ENCODE measurements around the gene CFAP97. TPM values are rescaled to one million over a fixed set of nuclear protein-coding genes. Genes with fewer than 3 reads are reported as not detected.

The CFAP97 gene
- polyA plus RNA-seq, 1 donor from 2014 or later: 29.8 TPM

DNA sequence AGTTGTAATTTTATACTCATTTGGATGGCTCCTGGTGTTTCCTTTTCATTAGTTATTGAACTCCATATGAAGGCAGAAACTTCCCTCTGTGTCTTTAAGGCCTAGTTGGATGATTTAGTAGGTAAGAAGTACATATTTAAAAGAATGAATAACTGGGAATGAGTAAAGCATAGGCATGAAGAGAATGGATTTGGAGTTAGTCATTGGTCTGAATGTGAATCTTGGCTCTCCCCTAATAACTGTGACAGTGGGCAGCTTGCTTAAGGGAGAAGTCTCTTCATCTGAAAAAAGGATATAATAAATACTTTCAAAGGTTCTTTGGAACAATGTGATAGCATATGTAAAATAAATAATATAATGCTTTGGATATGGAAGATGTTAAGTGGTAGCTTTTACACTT is 18.8 kb upstream of the CFAP97 start:
- no peaks in the 10 kb centered on the region for H3K9me2 ChIP-seq (ENCODE audit: insufficient read depth, low read length)
- no peaks in the 10 kb centered on the region for H4K20me1 ChIP-seq (ENCODE audit: insufficient read depth)
- H3K79me2 ChIP-seq (replicated peaks; ENCODE audit: insufficient read depth, low read length): no peaks in the 10 kb centered on the region
- H2AFZ ChIP-seq (ENCODE audit: low read depth, low read length): no peak overlapping the region
- no peak overlapping the region for H3K4me3 ChIP-seq (ENCODE audit: low read length)
- no peaks in the 10 kb centered on the region for H3K27me3 ChIP-seq (ENCODE audit: insufficient read depth, low read depth, low read length)
- TF ChIP-seq MXI1 (conservative IDR thresholded peaks at IDR 0.05; ENCODE audit: poor library complexity, severe bottlenecking) (no peak), EP300 (conservative IDR thresholded peaks at IDR 0.05; ENCODE audit: poor library complexity, severe bottlenecking) (no peak), SMC3 (conservative IDR thresholded peaks at IDR 0.05; ENCODE audit: poor library complexity) (no peak), POLR2AphosphoS5 (IDR thresholded peaks at IDR 0.05) (no peak), EZH2 (IDR thresholded peaks at IDR 0.05; ENCODE audit: borderline replicate concordance, insufficient read depth, low read length, poor library complexity, severe bottlenecking) (no peak), RAD21 (conservative IDR thresholded peaks at IDR 0.05) (no peak), TAF1 (IDR thresholded peaks at IDR 0.05; ENCODE audit: low read depth) (no peak)
- TF ChIP-seq, protein P1, sequence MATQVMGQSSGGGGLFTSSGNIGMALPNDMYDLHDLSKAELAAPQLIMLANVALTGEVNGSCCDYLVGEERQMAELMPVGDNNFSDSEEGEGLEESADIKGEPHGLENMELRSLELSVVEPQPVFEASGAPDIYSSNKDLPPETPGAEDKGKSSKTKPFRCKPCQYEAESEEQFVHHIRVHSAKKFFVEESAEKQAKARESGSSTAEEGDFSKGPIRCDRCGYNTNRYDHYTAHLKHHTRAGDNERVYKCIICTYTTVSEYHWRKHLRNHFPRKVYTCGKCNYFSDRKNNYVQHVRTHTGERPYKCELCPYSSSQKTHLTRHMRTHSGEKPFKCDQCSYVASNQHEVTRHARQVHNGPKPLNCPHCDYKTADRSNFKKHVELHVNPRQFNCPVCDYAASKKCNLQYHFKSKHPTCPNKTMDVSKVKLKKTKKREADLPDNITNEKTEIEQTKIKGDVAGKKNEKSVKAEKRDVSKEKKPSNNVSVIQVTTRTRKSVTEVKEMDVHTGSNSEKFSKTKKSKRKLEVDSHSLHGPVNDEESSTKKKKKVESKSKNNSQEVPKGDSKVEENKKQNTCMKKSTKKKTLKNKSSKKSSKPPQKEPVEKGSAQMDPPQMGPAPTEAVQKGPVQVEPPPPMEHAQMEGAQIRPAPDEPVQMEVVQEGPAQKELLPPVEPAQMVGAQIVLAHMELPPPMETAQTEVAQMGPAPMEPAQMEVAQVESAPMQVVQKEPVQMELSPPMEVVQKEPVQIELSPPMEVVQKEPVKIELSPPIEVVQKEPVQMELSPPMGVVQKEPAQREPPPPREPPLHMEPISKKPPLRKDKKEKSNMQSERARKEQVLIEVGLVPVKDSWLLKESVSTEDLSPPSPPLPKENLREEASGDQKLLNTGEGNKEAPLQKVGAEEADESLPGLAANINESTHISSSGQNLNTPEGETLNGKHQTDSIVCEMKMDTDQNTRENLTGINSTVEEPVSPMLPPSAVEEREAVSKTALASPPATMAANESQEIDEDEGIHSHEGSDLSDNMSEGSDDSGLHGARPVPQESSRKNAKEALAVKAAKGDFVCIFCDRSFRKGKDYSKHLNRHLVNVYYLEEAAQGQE (IDR thresholded peaks at IDR 0.05; ENCODE audit: borderline replicate concordance): no peak
- TF ChIP-seq, protein P2, sequence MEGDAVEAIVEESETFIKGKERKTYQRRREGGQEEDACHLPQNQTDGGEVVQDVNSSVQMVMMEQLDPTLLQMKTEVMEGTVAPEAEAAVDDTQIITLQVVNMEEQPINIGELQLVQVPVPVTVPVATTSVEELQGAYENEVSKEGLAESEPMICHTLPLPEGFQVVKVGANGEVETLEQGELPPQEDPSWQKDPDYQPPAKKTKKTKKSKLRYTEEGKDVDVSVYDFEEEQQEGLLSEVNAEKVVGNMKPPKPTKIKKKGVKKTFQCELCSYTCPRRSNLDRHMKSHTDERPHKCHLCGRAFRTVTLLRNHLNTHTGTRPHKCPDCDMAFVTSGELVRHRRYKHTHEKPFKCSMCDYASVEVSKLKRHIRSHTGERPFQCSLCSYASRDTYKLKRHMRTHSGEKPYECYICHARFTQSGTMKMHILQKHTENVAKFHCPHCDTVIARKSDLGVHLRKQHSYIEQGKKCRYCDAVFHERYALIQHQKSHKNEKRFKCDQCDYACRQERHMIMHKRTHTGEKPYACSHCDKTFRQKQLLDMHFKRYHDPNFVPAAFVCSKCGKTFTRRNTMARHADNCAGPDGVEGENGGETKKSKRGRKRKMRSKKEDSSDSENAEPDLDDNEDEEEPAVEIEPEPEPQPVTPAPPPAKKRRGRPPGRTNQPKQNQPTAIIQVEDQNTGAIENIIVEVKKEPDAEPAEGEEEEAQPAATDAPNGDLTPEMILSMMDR (IDR thresholded peaks at IDR 0.05; ENCODE audit: poor library complexity, severe bottlenecking): no peak
- no peak overlapping the region for H3K27ac ChIP-seq (ENCODE audit: low read length)
- no peak overlapping the region for H3K9ac ChIP-seq (ENCODE audit: low read length)
- H3F3A ChIP-seq (ENCODE audit: insufficient read depth, low read length, poor library complexity, severe bottlenecking): no peaks in the 10 kb centered on the region
- H3K4me2 ChIP-seq (ENCODE audit: low read length): no peak overlapping the region
- no peaks in the 10 kb centered on the region for H3K9me3 ChIP-seq (ENCODE audit: low read length)
- H3K36me3 ChIP-seq (ENCODE audit: insufficient read depth, low read length): no peaks in the 10 kb centered on the region

DNA sequence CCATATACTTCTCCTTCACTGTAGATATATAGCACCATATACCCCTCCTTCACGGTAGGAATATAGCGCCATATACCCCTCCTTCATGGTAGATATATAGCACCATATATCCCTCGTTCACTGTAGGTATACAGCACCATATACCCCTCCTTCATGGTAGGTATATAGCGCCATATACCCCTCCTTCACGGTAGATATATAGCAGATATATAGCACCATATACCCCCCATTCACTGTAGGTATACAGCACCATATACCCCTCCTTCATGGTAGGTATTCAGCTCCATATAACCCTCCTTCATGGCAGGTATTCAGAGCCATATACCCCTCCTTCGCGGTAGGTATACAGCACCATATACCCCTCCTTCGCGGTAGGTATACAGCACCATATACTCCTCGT is 18.1 kb upstream of the CFAP97 start:
- Histone ChIP-seq H3K9me3 (ENCODE audit: low read length) (no peaks in the 10 kb centered on the region), H3K4me2 (ENCODE audit: low read length) (no peak overlapping the region), H3K79me2 (replicated peaks; ENCODE audit: insufficient read depth, low read length) (no peaks in the 10 kb centered on the region), H3F3A (ENCODE audit: insufficient read depth, low read length, poor library complexity, severe bottlenecking) (no peaks in the 10 kb centered on the region), H3K9ac (ENCODE audit: low read length) (no peak overlapping the region), H3K27ac (ENCODE audit: low read length) (no peak overlapping the region), H3K27me3 (ENCODE audit: insufficient read depth, low read depth, low read length) (no peaks in the 10 kb centered on the region), H3K4me3 (ENCODE audit: low read length) (no peak overlapping the region), H3K9me2 (ENCODE audit: insufficient read depth, low read length) (no peaks in the 10 kb centered on the region), H4K20me1 (ENCODE audit: insufficient read depth) (no peaks in the 10 kb centered on the region), H3K36me3 (ENCODE audit: insufficient read depth, low read length) (no peaks in the 10 kb centered on the region), H2AFZ (ENCODE audit: low read depth, low read length) (no peak overlapping the region)
- no peak for TF ChIP-seq RAD21 (conservative IDR thresholded peaks at IDR 0.05)
- TF ChIP-seq, protein P1 (IDR thresholded peaks at IDR 0.05; ENCODE audit: borderline replicate concordance): no peak
- TF ChIP-seq, protein P2 (IDR thresholded peaks at IDR 0.05; ENCODE audit: poor library complexity, severe bottlenecking): no peak
- TF ChIP-seq TAF1 (IDR thresholded peaks at IDR 0.05; ENCODE audit: low read depth): no peak
- TF ChIP-seq MXI1 (conservative IDR thresholded peaks at IDR 0.05; ENCODE audit: poor library complexity, severe bottlenecking): no peak
- TF ChIP-seq EZH2 (IDR thresholded peaks at IDR 0.05; ENCODE audit: borderline replicate concordance, insufficient read depth, low read length, poor library complexity, severe bottlenecking): no peak
- no peak for TF ChIP-seq SMC3 (conservative IDR thresholded peaks at IDR 0.05; ENCODE audit: poor library complexity)
- no peak for TF ChIP-seq POLR2AphosphoS5 (IDR thresholded peaks at IDR 0.05)
- no peak for TF ChIP-seq EP300 (conservative IDR thresholded peaks at IDR 0.05; ENCODE audit: poor library complexity, severe bottlenecking)
